Prostate gland (tissue), 2 donors: ENCODE results near the gene PABPN1. TPM values are rescaled to one million over a fixed set of nuclear protein-coding genes. Genes with fewer than 3 reads are reported as not detected.

Source experiments
- DNase-seq: peaks from one replicate; pipeline ENCODE4 v3.0.0-alpha.2; 2019; ENCODE audit warnings: low spot score
- H3K27ac ChIP-seq, 2 donors: fragments of 200-600 bp; sonication (generic); 2 replicates each; pipeline ENCODE4 v1.5.1; 2017 to 2019
- H3K27me3 ChIP-seq: fragments of 200-600 bp; sonication (generic); replicated peaks from 2 replicates; pipeline ENCODE4 v1.5.1; 2019; ENCODE audit not compliant: insufficient read depth
- H3K36me3 ChIP-seq, 2 donors: fragments of 200-600 bp; sonication (generic); 1 replicate in 1 of 2; 2 replicates in 1 of 2; pipeline versions ENCODE4 v1.5.1 to v1.8.1; 2017 to 2019
- H3K4me1 ChIP-seq: fragments of 200-600 bp; sonication (generic); replicated peaks from 2 replicates; pipeline ENCODE4 v1.5.1; 2019
- H3K4me3 ChIP-seq, 2 donors: fragments of 200-600 bp; sonication (generic); 2 replicates each; pipeline ENCODE4 v1.5.1; 2017 to 2019
- H3K9me3 ChIP-seq: fragments of 200-600 bp; sonication (generic); 2 replicates; pipeline ENCODE4 v1.5.1; 2017
- POLR2A ChIP-seq: fragments of 450-650 bp; IDR thresholded peaks from one replicate; pipeline ENCODE4 v1.6.1; 2016; ENCODE audit warnings: antibody characterized with exemption, mild to moderate bottlenecking
- POLR2AphosphoS5 ChIP-seq: sonication (generic); formaldehyde crosslinking; IDR thresholded peaks from one replicate; pipeline ENCODE4 v1.6.1; 2017; ENCODE audit warnings: antibody characterized with exemption
- WGBS: methylation state at CpG from one replicate; pipeline ENCODE4 v1.1.5; 2018; 5-methylcytosine and 5-hydroxymethylcytosine counted together
- intact Hi-C: fragments of 100-400 bp; cut with DNase I; formaldehyde crosslinking; loops from one replicate; pipeline ENCODE4 v1.14.2; 2022
- total RNA-seq, 2 donors: library from RNA; depleted of rRNA; stranded (reverse); fragments of >200 nt; gene quantifications; one replicate each; pipeline ENCODE4 v1.1.0, GENCODE V29; 2016
- TF ChIP-seq, protein P1 (sequence below), 4 experiments: fragments of 200-600 bp in 2 of 4; fragments of 450-650 bp in 2 of 4; sonication (generic) in 2 of 4; IDR thresholded peaks; 1 replicate in 3 of 4; 2 replicates in 1 of 4; pipeline ENCODE4 v1.5.1; 2016 to 2019; ENCODE audit warnings: antibody characterized with exemption in 4 of 4, mild to moderate bottlenecking in 2 of 4, moderate library complexity in 2 of 4

PABPN1 gene
- total RNA-seq, 2 donors from 2014 or later, result 62.7 to 113 TPM

DNA sequence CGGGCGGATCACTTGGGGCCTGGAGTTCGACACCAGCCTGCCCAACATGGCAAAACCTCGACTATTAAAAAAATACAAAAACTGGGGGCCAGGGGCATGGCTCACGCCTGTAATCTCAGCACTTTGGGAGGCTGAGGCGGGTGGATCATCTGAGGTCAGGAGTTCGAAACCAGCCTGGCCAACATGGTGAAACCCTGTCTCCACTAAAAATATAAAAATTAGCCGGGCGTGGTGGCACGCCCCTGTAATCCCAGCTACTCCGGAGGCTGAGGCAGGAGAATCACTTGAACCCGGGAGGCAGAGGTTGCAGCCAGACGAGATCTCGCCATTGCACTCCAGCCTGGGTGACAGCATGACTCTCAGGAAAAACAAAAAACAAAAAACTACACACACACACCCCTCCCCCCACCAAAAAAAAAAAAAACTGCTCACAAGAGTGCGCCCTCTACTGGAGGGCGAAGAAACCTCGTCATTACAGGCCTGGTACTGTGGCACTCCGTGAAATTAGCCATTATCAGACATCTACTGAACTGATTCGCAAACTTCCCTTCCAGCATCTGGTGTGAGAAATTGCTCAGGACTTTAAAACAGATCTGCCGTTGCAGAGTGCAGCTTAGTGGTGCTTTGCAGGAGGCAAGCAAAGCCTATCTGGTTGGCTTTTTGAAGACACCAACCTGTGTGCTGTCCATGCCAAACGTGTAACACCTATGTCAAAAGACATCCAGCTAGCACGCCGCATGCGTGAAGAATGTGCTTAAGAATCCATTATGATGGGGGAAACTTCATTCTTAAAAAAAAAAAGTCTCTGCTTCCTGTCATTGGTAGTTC, 26.3 kb upstream of the PABPN1 start:
- no peak for DNase-seq
- TF ChIP-seq POLR2AphosphoS5 (peak; percentile 5), POLR2A (no peak)
- TF ChIP-seq, protein P1, sequence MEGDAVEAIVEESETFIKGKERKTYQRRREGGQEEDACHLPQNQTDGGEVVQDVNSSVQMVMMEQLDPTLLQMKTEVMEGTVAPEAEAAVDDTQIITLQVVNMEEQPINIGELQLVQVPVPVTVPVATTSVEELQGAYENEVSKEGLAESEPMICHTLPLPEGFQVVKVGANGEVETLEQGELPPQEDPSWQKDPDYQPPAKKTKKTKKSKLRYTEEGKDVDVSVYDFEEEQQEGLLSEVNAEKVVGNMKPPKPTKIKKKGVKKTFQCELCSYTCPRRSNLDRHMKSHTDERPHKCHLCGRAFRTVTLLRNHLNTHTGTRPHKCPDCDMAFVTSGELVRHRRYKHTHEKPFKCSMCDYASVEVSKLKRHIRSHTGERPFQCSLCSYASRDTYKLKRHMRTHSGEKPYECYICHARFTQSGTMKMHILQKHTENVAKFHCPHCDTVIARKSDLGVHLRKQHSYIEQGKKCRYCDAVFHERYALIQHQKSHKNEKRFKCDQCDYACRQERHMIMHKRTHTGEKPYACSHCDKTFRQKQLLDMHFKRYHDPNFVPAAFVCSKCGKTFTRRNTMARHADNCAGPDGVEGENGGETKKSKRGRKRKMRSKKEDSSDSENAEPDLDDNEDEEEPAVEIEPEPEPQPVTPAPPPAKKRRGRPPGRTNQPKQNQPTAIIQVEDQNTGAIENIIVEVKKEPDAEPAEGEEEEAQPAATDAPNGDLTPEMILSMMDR (IDR thresholded peaks at IDR 0.05), result peak; percentile 47 to 79 (median 70)
- Histone ChIP-seq H3K27me3 (no peaks in the 10 kb centered on the region), H3K4me3 (no peak overlapping the region), H3K36me3 (no peaks in the 10 kb centered on the region), H3K9me3 (no peaks in the 10 kb centered on the region), H3K4me1 (no peaks in the 10 kb centered on the region), H3K27ac (no peak overlapping the region)
- 35% methylated on average over 24 of the region's 24 CpGs for WGBS
- intact Hi-C loops, result no loop called here

DNA sequence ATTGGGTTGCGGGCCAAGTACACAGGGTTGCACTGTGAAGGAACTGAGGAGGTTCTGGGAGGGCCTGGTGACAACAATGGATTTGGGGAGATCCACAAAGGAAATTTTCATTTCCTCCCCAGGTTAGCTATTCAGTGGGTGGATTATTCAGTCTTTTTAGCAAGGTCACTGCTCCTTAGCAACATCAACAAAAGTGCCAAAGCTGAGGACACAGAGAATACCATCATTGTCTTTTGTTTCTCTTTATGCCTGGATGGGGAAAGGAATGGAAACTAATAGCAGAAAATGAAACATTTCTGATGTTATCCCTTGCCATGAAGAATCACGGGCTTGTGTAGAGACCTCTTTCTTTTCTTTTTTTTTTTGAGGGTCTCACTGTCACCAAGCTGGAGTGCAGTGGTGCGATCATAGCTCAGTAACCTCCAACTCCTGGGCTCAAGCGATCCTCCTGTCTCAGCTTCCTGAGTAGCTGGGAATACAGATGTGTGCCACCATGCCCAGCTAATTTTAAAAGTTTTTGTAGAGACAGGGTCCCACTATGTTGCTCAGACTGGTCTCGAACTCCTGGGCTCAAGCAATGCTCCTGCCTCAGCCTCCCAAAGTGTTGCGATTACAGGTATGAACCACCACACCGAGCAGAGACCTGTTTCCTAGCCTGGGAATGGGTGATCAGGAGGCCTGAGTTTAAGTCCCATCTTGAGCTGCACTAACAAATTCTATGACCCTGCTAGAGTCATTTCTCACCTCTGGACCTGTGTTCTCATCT, 25.1 kb upstream of the PABPN1 start:
- no peak overlapping the region for H3K4me3 ChIP-seq
- no peaks in the 10 kb centered on the region for H3K27me3 ChIP-seq
- H3K4me1 ChIP-seq, result no peaks in the 10 kb centered on the region
- no peak overlapping the region for H3K27ac ChIP-seq
- 90% methylated on average over 7 of the region's 7 CpGs for WGBS
- intact Hi-C loops, result no loop called here
- no peaks in the 10 kb centered on the region for H3K36me3 ChIP-seq
- TF ChIP-seq, protein P1 (IDR thresholded peaks at IDR 0.05), result no peak
- TF ChIP-seq POLR2A, result no peak
- TF ChIP-seq POLR2AphosphoS5, result no peak
- no peak for DNase-seq
- no peaks in the 10 kb centered on the region for H3K9me3 ChIP-seq

DNA sequence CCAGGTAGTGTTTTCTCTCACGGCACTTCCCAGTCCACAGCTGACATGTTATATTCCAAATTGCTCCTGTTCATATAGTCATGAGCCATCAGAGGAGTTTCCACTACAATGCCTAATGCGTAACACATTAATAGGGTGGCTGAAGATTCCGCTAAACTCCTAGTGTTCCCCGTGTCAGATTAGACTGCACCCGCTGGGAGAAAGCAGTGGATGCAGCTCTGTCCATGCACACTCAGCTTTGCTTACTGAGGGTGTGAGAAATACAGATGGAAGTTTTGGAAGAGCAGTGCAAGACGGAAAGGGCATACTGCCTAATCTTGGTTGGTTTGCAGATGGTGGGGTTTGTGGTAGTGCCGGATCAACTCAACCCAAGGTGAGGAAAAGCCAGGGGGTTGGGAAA, 24.2 kb upstream of the PABPN1 start:
- intact Hi-C loops, result no loop called here
- TF ChIP-seq POLR2AphosphoS5, result no peak
- no peak for TF ChIP-seq POLR2A
- TF ChIP-seq, protein P1 (IDR thresholded peaks at IDR 0.05), result no peak

DNA sequence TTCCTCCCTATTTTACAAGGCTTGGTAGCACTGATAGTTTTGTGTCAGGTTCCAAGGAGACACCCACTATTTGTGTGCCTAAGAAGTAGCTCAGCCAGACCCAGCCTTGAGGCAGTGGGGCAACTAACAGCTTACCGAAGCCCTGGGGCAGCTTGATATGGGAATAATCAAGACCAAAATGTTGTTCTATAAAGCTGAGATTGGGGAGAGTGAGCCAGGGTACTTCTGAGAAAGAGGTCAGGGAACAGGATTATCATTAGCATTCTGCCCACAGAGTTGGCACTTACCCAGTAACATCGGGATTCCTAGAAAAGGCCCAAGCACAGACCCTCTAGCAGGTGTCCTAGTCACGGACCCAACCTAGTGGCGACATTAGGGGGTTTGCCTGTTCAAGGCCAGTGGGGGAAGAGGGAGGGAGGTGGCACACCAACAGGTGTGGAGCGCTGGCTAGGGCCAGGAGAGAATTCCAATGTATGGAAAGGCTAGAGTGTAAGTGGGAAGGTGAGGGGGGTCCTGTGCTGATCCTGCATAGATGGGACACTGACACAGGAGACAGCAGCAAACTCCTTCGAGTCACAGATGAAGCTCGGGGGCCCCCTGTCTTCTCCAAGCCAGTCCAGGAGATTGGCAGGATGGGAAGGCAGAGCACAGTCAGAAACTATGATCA, 23.5 kb upstream of the PABPN1 start:
- Histone ChIP-seq H3K36me3 (no peaks in the 10 kb centered on the region), H3K4me1 (no peaks in the 10 kb centered on the region), H3K27ac (no peak overlapping the region), H3K4me3 (no peak overlapping the region), H3K9me3 (no peaks in the 10 kb centered on the region), H3K27me3 (no peaks in the 10 kb centered on the region)
- 74% methylated on average over 7 of the region's 7 CpGs for WGBS
- TF ChIP-seq POLR2AphosphoS5 (no peak), POLR2A (no peak)
- TF ChIP-seq, protein P1 (IDR thresholded peaks at IDR 0.05), result no peak
- intact Hi-C loops, result no loop called here
- no peak for DNase-seq

More for the DNA sequence above, 24.2 kb upstream of the PABPN1 start:
- H3K9me3 ChIP-seq, result no peaks in the 10 kb centered on the region
- no peak for DNase-seq
- no peaks in the 10 kb centered on the region for H3K36me3 ChIP-seq
- H3K4me3 ChIP-seq, result no peak overlapping the region
- no peaks in the 10 kb centered on the region for H3K4me1 ChIP-seq
- no peak overlapping the region for H3K27ac ChIP-seq
- WGBS, result 89% methylated on average over 7 of the region's 7 CpGs
- H3K27me3 ChIP-seq, result no peaks in the 10 kb centered on the region
